Measurements from ENCODE around the gene SPTSSA.

The SPTSSA gene

GRCh38 chr14:34449819-34450541 is 12.1 kb downstream of the SPTSSA start:
- TF ChIP-seq CTCF (IDR thresholded peaks at IDR 0.05) = no peak
- no peak for DNase-seq
- Histone ChIP-seq H3K27me3 (no peaks in the 10 kb centered on the region), H3K4me3 (no peak overlapping the region), H3K9me3 (no peaks in the 10 kb centered on the region), H3K36me3 (peaks cover 0 to 3% (median 2%) of the 10 kb centered on the region in 3 donors), H3K27ac (no peak overlapping the region), H3K4me1 (no peaks in the 10 kb centered on the region)
- intact Hi-C loops (cut with DNase I; ENCODE audit: low total_unique reads) = no loop called here

GRCh38 chr14:34439090-34439489 is 22.9 kb downstream of the SPTSSA start:
- Histone ChIP-seq H3K27ac (no peak overlapping the region), H3K36me3 (no peaks in the 10 kb centered on the region), H3K4me3 (no peak overlapping the region), H3K4me1 (peaks cover 0 to 10% (median 3%) of the 10 kb centered on the region in 4 donors), H3K27me3 (no peaks in the 10 kb centered on the region), H3K9me3 (no peaks in the 10 kb centered on the region)
- no peak for TF ChIP-seq CTCF (IDR thresholded peaks at IDR 0.05)
- intact Hi-C loops (cut with DNase I; ENCODE audit: low total_unique reads) = no loop called here
- no peak for DNase-seq

- Histone ChIP-seq H3K27me3 (no peaks in the 10 kb centered on the region), H3K36me3 (peaks cover 0 to 5% (median 0%) of the 10 kb centered on the region in 3 donors), H3K27ac (no peak overlapping the region), H3K9me3 (no peaks in the 10 kb centered on the region), H3K4me1 (peaks cover 0 to 10% (median 3%) of the 10 kb centered on the region in 4 donors), H3K4me3 (no peak overlapping the region)
- no peak for DNase-seq
- intact Hi-C loops (cut with DNase I; ENCODE audit: low total_unique reads) = no loop called here
- no peak for TF ChIP-seq CTCF (IDR thresholded peaks at IDR 0.05)
Observed at GRCh38 chr14:34438438-34438837, 23.6 kb downstream of the SPTSSA start.

- Histone ChIP-seq H3K36me3 (peaks cover 0 to 5% (median 0%) of the 10 kb centered on the region in 3 donors), H3K4me3 (no peak overlapping the region), H3K27me3 (no peaks in the 10 kb centered on the region), H3K4me1 (peaks cover 0 to 10% (median 3%) of the 10 kb centered on the region in 4 donors), H3K9me3 (no peaks in the 10 kb centered on the region), H3K27ac (no peak overlapping the region)
- intact Hi-C loops (cut with DNase I; ENCODE audit: low total_unique reads) = no loop called here
- DNase-seq = no peak
- TF ChIP-seq CTCF (IDR thresholded peaks at IDR 0.05) = no peak
Observed at GRCh38 chr14:34437729-34438080, 24.3 kb downstream of the SPTSSA start.

- Histone ChIP-seq H3K9me3 (no peaks in the 10 kb centered on the region), H3K4me1 (peaks cover 0 to 10% (median 3%) of the 10 kb centered on the region in 4 donors), H3K27me3 (no peaks in the 10 kb centered on the region), H3K4me3 (no peak overlapping the region), H3K36me3 (peaks cover 0 to 5% (median 0%) of the 10 kb centered on the region in 3 donors), H3K27ac (no peak overlapping the region)
- no peak for TF ChIP-seq CTCF (IDR thresholded peaks at IDR 0.05)
- intact Hi-C loops (cut with DNase I; ENCODE audit: low total_unique reads) = no loop called here
- DNase-seq = no peak
Observed at GRCh38 chr14:34436960-34437728, 24.9 kb downstream of the SPTSSA start.
